ENCODE measurements around the gene LIPK.

Gene LIPK

DNA sequence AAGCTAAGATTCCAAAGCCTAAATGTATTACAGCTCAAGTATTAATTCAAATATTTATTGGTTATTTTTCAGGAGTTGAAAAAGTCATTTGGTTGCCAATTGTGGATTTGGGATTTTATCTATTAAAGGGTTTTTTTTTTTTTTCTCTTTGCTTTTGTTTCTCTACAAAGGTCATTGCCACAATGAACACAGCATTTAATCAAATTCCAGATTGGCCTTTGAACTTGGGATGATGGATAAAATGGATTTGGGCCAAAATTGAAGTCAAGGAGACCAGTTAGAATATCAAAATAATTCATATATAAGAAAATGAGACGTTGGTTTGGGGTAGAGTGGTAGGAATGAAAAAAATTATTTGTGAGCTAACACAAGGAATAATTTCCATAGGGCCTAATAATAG, 63.3 kb downstream of the LIPK start:
- TF ChIP-seq, protein P1, sequence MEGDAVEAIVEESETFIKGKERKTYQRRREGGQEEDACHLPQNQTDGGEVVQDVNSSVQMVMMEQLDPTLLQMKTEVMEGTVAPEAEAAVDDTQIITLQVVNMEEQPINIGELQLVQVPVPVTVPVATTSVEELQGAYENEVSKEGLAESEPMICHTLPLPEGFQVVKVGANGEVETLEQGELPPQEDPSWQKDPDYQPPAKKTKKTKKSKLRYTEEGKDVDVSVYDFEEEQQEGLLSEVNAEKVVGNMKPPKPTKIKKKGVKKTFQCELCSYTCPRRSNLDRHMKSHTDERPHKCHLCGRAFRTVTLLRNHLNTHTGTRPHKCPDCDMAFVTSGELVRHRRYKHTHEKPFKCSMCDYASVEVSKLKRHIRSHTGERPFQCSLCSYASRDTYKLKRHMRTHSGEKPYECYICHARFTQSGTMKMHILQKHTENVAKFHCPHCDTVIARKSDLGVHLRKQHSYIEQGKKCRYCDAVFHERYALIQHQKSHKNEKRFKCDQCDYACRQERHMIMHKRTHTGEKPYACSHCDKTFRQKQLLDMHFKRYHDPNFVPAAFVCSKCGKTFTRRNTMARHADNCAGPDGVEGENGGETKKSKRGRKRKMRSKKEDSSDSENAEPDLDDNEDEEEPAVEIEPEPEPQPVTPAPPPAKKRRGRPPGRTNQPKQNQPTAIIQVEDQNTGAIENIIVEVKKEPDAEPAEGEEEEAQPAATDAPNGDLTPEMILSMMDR (IDR thresholded peaks at IDR 0.05): no peak
- Histone ChIP-seq H3K4me3 (no peak overlapping the region), H3K9me3 (no peaks in the 10 kb centered on the region), H3K27me3 (no peaks in the 10 kb centered on the region), H3K36me3 (no peaks in the 10 kb centered on the region), H3K4me1 (no peaks in the 10 kb centered on the region), H3K27ac (no peak overlapping the region)
- DNase-seq: no peak
- intact Hi-C loops (cut with DNase I; ENCODE audit: low total_unique reads): no loop called here

- Histone ChIP-seq H3K9me3 (no peaks in the 10 kb centered on the region), H3K36me3 (no peaks in the 10 kb centered on the region), H3K4me3 (no peak overlapping the region), H3K27me3 (no peaks in the 10 kb centered on the region), H3K27ac (no peak overlapping the region), H3K4me1 (no peaks in the 10 kb centered on the region)
- DNase-seq: no peak
- intact Hi-C loops (cut with DNase I; ENCODE audit: low total_unique reads): no loop called here
- TF ChIP-seq, protein P1 (IDR thresholded peaks at IDR 0.05): no peak
Measured at GRCh38 chr10:88781206-88781605, 75.2 kb downstream of the LIPK start.

- intact Hi-C loops (cut with DNase I; ENCODE audit: low total_unique reads): no loop called here
- no peaks in the 10 kb centered on the region for H3K36me3 ChIP-seq
- TF ChIP-seq, protein P1 (IDR thresholded peaks at IDR 0.05): no peak
Measured at GRCh38 chr10:88782222-88782621, 76.2 kb downstream of the LIPK start.

DNA sequence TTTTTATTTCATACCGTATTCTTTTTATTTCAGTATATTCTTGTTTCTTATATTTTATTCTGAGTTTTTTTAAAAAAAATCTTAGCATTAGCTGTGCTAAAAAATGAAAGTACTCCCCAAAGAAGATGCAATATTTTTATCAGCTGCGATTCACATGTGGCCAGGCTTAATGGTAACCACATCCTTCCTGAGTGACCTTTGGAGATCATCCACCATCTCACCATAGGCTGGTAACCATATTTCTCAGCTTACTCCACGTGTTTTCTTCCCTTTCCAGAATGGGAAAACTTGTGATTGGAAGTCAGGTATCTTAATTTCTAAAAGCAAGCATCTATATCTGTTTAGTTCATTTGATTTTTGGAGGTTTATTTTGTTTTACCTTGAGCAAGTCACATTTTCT, 77.7 kb downstream of the LIPK start:
- no peaks in the 10 kb centered on the region for H3K9me3 ChIP-seq
- TF ChIP-seq, protein P1 (IDR thresholded peaks at IDR 0.05): no peak
- no peaks in the 10 kb centered on the region for H3K4me1 ChIP-seq
- no peak for DNase-seq
- H3K36me3 ChIP-seq: no peaks in the 10 kb centered on the region
- no peak overlapping the region for H3K27ac ChIP-seq
- no peak overlapping the region for H3K4me3 ChIP-seq
- intact Hi-C loops (cut with DNase I; ENCODE audit: low total_unique reads): no loop called here
- no peaks in the 10 kb centered on the region for H3K27me3 ChIP-seq

More at GRCh38 chr10:88782222-88782621, 76.2 kb downstream of the LIPK start:
- Histone ChIP-seq H3K4me1 (no peaks in the 10 kb centered on the region), H3K4me3 (no peak overlapping the region), H3K27me3 (no peaks in the 10 kb centered on the region), H3K27ac (no peak overlapping the region), H3K9me3 (no peaks in the 10 kb centered on the region)
- no peak for DNase-seq

GRCh38 chr10:88786032-88786770, 80.2 kb downstream of the LIPK start:
- TF ChIP-seq, protein P1 (IDR thresholded peaks at IDR 0.05): no peak
- intact Hi-C loops (cut with DNase I; ENCODE audit: low total_unique reads): no loop called here
- no peak for DNase-seq
- no peaks in the 10 kb centered on the region for H3K27me3 ChIP-seq
- no peaks in the 10 kb centered on the region for H3K9me3 ChIP-seq
- H3K36me3 ChIP-seq: no peaks in the 10 kb centered on the region
- no peak overlapping the region for H3K4me3 ChIP-seq
- no peak overlapping the region for H3K27ac ChIP-seq
- H3K4me1 ChIP-seq: no peaks in the 10 kb centered on the region
